Keratinocyte (primary cell): ENCODE data around the gene HHATL. TPM values are rescaled to one million over a fixed set of nuclear protein-coding genes. Genes with fewer than 3 reads are reported as not detected.

ENCODE experiments used
- DNase-seq: peaks from one replicate; pipeline ENCODE4 v3.0.0-alpha.2; 2011; ENCODE audit warnings: low read depth, missing footprints, low spot score
- FAIRE-seq: peaks from 2 replicates; lab custom pipeline; 2011; peaks lifted over from hg19 to GRCh38; lab: Jason Lieb, UNC
- H2AFZ ChIP-seq: 2 replicates; pipeline ENCODE4 v1.6.0; 2012; ENCODE audit warnings: low read length, control low read depth, inconsistent platforms; ENCODE audit not compliant: control insufficient read depth
- H3K27ac ChIP-seq: 2 replicates; pipeline ENCODE4 v1.5.1; 2011; ENCODE audit warnings: low read length; ENCODE audit not compliant: control insufficient read depth, insufficient read depth
- H3K27me3 ChIP-seq: 3 replicates; pipeline ENCODE4 v1.6.0; 2011; ENCODE audit warnings: low read length; ENCODE audit not compliant: control insufficient read depth, insufficient read depth; ENCODE audit errors: extremely low read depth
- H3K36me3 ChIP-seq, 2 experiments: 2 replicates in 1 of 2; 3 replicates in 1 of 2; pipeline ENCODE4 v1.5.1; 2011; ENCODE audit warnings: low read length in 2 of 2, mild to moderate bottlenecking in 1 of 2; ENCODE audit not compliant: control insufficient read depth in 2 of 2, insufficient read depth in 2 of 2; ENCODE audit errors: extremely low read depth in 1 of 2
- H3K4me1 ChIP-seq: 3 replicates; pipeline ENCODE4 v1.5.1; 2011; ENCODE audit warnings: low read length; ENCODE audit not compliant: control insufficient read depth, insufficient read depth; ENCODE audit errors: extremely low read depth
- H3K4me2 ChIP-seq: 3 replicates; pipeline ENCODE4 v1.6.0; 2011; ENCODE audit warnings: low read depth, low read length; ENCODE audit not compliant: control insufficient read depth, insufficient read depth; ENCODE audit errors: extremely low read depth
- H3K4me3 ChIP-seq, 3 experiments: fragments of 200-600 bp in 1 of 3; sonication (generic) in 1 of 3; 2 replicates in 2 of 3; 3 replicates in 1 of 3; pipeline ENCODE4 v1.5.1; 2011 to 2016; ENCODE audit warnings: low read length in 3 of 3, mild to moderate bottlenecking in 3 of 3, control low read depth in 2 of 3, inconsistent platforms in 1 of 3, low read depth in 1 of 3, mixed read lengths in 1 of 3, mixed run types in 1 of 3, moderate library complexity in 1 of 3; ENCODE audit not compliant: control insufficient read depth in 2 of 3, insufficient read depth in 2 of 3; ENCODE audit errors: extremely low read depth in 1 of 3
- H3K79me2 ChIP-seq: 2 replicates; pipeline ENCODE4 v1.6.0; 2012; ENCODE audit warnings: low read length; ENCODE audit not compliant: control insufficient read depth, insufficient read depth
- H3K9ac ChIP-seq: 3 replicates; pipeline ENCODE4 v1.6.0; 2011; ENCODE audit warnings: low read length; ENCODE audit not compliant: control insufficient read depth, insufficient read depth; ENCODE audit errors: extremely low read depth
- H3K9me1 ChIP-seq: 3 replicates; pipeline ENCODE4 v1.6.0; 2011; ENCODE audit warnings: low read length; ENCODE audit not compliant: control insufficient read depth, insufficient read depth; ENCODE audit errors: extremely low read depth
- H3K9me3 ChIP-seq: 2 replicates; pipeline ENCODE4 v1.5.1; 2012; ENCODE audit warnings: low read depth, low read length; ENCODE audit not compliant: control insufficient read depth
- H4K20me1 ChIP-seq: 3 replicates; pipeline ENCODE4 v1.6.0; 2011; ENCODE audit warnings: low read length; ENCODE audit not compliant: control insufficient read depth, insufficient read depth; ENCODE audit errors: extremely low read depth
- EZH2 ChIP-seq: IDR thresholded peaks from one replicate; pipeline ENCODE4 v1.6.1; 2012; ENCODE audit warnings: inconsistent platforms, mild to moderate bottlenecking, low read length, moderate library complexity
- dilution Hi-C: fragments of 300-500 bp; cut with MboI; formaldehyde crosslinking; loops from one replicate; pipeline ENCODE4 v1.7.0; 2020; ENCODE audit warnings: low sequenced_read_pairs; ENCODE audit not compliant: extremely low pct_ligation_motif_present
- polyA plus RNA-seq, 5 experiments: library from polyadenylated mRNA; depleted of rRNA in 3 of 5; stranded (reverse) in 3 of 5; stranded (forward) in 1 of 5; unstranded in 1 of 5; fragments of >200 nt; gene quantifications; 1 replicate in 1 of 5; 2 replicates in 3 of 5; 3 replicates in 1 of 5; pipeline versions ENCODE4 v1.2.1 to v1.2.3, GENCODE V29; 2011 to 2012; ENCODE audit warnings: missing spikeins in 2 of 5, low read depth in 1 of 5, low replicate concordance in 1 of 5
- TF ChIP-seq, protein P1 (sequence below), 3 experiments: IDR thresholded peaks in 1 of 3; conservative IDR thresholded peaks in 1 of 3; optimal IDR thresholded peaks in 1 of 3; 2 replicates in 2 of 3; 3 replicates in 1 of 3; pipeline versions ENCODE3 to v1.5.1; 2011; ENCODE audit warnings: low read length in 3 of 3, mild to moderate bottlenecking in 3 of 3, moderate library complexity in 2 of 3, control low read depth in 1 of 3, inconsistent platforms in 1 of 3; ENCODE audit not compliant: insufficient read depth in 2 of 3; ENCODE audit errors: extremely low read depth in 1 of 3

The HHATL gene
- polyA plus RNA-seq, 1 donor (not counting 4 experiments of a cell fraction or from before 2014, with no cell fraction given) = not detected

DNA sequence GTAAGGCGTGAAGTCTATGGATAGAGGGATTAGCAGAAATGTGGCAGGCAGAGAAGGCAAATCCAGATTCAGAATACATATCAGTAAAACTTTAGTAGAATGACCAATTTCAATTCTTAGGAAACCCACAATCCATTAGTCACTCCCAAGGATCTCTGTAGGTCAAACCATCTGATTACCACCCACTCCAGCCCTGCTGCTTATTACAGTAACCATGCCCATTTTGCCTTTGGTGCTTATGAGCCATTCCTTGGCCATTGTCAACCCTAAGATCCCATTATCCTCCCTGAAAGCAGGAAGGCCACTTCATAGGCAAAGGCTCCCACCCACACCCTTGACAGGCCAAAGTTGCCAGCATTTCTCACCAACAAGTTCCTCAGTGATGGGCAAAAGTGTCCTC, 22.3 kb downstream of the HHATL start:
- TF ChIP-seq, protein P1, sequence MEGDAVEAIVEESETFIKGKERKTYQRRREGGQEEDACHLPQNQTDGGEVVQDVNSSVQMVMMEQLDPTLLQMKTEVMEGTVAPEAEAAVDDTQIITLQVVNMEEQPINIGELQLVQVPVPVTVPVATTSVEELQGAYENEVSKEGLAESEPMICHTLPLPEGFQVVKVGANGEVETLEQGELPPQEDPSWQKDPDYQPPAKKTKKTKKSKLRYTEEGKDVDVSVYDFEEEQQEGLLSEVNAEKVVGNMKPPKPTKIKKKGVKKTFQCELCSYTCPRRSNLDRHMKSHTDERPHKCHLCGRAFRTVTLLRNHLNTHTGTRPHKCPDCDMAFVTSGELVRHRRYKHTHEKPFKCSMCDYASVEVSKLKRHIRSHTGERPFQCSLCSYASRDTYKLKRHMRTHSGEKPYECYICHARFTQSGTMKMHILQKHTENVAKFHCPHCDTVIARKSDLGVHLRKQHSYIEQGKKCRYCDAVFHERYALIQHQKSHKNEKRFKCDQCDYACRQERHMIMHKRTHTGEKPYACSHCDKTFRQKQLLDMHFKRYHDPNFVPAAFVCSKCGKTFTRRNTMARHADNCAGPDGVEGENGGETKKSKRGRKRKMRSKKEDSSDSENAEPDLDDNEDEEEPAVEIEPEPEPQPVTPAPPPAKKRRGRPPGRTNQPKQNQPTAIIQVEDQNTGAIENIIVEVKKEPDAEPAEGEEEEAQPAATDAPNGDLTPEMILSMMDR (optimal IDR thresholded peaks at IDR 0.05 in 1 of 3, IDR thresholded peaks at IDR 0.05 in 1 of 3, conservative IDR thresholded peaks at IDR 0.05 in 1 of 3; ENCODE audit: extremely low read depth in 1 of 3, insufficient read depth in 2 of 3, low read length in 3 of 3) = no peak
- no peak for TF ChIP-seq EZH2
- H2AFZ ChIP-seq = no peak overlapping the region
- H3K27me3 ChIP-seq = peaks cover 2% of the 10 kb centered on the region
- H3K79me2 ChIP-seq = no peaks in the 10 kb centered on the region
- H3K27ac ChIP-seq = no peak overlapping the region
- no peak overlapping the region for H3K9ac ChIP-seq
- no peak overlapping the region for H3K4me3 ChIP-seq
- no peaks in the 10 kb centered on the region for H3K9me1 ChIP-seq
- no peaks in the 10 kb centered on the region for H3K36me3 ChIP-seq
- dilution Hi-C loops = no loop called here
- no peaks in the 10 kb centered on the region for H4K20me1 ChIP-seq
- H3K4me2 ChIP-seq = no peak overlapping the region
- H3K9me3 ChIP-seq = peaks cover 3% of the 10 kb centered on the region
- FAIRE-seq (no peak), DNase-seq (no peak)
- H3K4me1 ChIP-seq = peaks cover 12% of the 10 kb centered on the region

DNA sequence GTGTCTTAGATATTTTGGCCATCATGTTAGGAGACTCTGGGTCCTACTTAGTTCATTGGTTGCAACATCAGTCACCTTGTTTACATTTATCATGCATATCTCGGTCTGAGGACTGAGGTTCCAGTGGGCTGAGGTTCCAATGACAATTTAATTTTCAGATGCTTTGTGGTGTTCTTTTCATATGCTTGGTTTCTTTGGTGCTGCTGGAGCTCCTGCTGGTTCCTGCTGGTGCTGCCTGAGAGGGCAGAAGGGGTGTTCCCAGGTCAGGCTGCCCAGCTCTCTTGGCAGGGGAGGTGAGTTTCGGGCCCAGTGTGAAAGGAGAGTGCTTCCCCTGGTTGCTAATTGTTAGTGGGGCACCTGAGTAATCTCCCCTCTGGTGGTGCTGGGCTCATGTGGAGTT, 24.2 kb downstream of the HHATL start:
- peaks cover 3% of the 10 kb centered on the region for H3K9me3 ChIP-seq
- H2AFZ ChIP-seq = no peak overlapping the region
- H3K9ac ChIP-seq = no peak overlapping the region
- no peak for DNase-seq
- TF ChIP-seq EZH2 = no peak
- TF ChIP-seq, protein P1 (optimal IDR thresholded peaks at IDR 0.05 in 1 of 3, IDR thresholded peaks at IDR 0.05 in 1 of 3, conservative IDR thresholded peaks at IDR 0.05 in 1 of 3; ENCODE audit: extremely low read depth in 1 of 3, insufficient read depth in 2 of 3, low read length in 3 of 3) = no peak
- no peaks in the 10 kb centered on the region for H3K79me2 ChIP-seq
- H3K27me3 ChIP-seq = no peaks in the 10 kb centered on the region
- H4K20me1 ChIP-seq = no peaks in the 10 kb centered on the region
- dilution Hi-C loops = no loop called here
- no peaks in the 10 kb centered on the region for H3K36me3 ChIP-seq
- no peak for FAIRE-seq
- H3K4me1 ChIP-seq = peaks cover 4% of the 10 kb centered on the region
- H3K9me1 ChIP-seq = no peaks in the 10 kb centered on the region
- H3K4me2 ChIP-seq = no peak overlapping the region
- no peak overlapping the region for H3K27ac ChIP-seq
- H3K4me3 ChIP-seq = no peak overlapping the region
